Glomerular endothelial cell (primary cell): ENCODE measurements around the gene SFXN5. TPM values are rescaled to one million over a fixed set of nuclear protein-coding genes. Genes with fewer than 3 reads are reported as not detected.

Experiments
- DNase-seq: peaks from one replicate; pipeline ENCODE4 v3.0.0-alpha.2; 2011; ENCODE audit warnings: low read depth, low spot score; ENCODE audit errors: extremely low read depth
- total RNA-seq: library from RNA; depleted of rRNA; stranded (reverse); fragments of >200 nt; gene quantifications from 2 replicates; pipeline ENCODE4 v1.2.3, GENCODE V29; 2015

The SFXN5 gene
- total RNA-seq, 1 donor from 2014 or later: 29.5 TPM

DNA sequence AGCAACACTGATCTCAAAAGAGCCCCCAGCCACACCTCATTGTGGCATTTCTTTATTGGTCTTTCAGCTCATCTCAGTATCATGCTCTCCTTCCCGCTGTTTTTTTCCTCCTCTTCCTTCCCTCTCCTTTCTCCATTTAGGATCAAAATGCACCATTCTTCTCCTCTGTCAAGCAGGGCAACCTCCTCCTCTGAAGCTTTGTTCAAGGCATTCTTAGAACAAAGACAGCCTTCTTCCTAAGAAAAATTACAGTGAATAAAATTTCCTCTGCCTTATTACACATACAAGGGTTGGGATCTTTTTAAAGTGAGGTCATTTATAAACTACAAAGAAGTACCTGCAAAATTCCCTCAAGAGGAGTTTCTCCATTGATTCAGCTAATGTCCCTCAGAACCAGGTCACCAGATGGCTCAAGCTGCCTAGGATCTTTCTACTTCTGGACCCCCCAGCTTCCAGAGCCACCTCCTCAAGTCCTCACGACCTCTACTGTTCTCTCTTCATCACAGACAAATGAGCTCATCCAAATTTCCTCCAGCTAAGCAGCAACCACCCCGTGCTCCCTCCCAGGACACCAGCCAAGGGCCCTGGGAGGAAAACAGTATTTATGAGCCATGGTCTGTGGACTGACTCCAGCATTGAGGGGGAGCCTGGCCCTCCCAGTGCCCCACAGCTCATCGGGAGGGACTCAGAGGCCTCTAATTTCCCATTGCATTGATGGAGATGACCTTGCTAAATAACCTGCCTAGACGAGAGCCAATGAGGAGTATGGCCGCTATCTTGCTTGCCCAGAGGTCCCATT is 18.0 kb downstream of the SFXN5 start:
- DNase-seq: no peak

DNA sequence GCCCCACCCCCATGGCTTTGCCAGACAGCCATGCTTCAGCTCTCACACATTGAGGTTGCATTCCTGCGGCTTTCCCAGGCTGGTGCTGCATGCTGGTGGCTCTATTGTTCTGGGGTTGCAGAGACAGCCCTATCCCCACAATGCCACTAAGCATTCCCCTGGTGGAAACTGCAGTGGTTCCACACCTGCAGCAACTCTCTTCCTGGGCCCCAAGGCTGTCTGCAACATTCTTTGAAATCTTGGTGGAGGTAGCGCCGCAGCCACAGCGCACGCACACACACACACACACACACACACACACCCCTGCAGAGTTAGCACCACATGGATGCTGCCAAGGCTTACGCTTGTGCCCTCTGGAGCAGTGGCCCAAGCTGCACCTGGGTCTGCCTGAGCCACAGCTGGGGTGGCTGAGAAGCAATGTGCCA is 21.4 kb downstream of the SFXN5 start:
- no peak for DNase-seq

DNA sequence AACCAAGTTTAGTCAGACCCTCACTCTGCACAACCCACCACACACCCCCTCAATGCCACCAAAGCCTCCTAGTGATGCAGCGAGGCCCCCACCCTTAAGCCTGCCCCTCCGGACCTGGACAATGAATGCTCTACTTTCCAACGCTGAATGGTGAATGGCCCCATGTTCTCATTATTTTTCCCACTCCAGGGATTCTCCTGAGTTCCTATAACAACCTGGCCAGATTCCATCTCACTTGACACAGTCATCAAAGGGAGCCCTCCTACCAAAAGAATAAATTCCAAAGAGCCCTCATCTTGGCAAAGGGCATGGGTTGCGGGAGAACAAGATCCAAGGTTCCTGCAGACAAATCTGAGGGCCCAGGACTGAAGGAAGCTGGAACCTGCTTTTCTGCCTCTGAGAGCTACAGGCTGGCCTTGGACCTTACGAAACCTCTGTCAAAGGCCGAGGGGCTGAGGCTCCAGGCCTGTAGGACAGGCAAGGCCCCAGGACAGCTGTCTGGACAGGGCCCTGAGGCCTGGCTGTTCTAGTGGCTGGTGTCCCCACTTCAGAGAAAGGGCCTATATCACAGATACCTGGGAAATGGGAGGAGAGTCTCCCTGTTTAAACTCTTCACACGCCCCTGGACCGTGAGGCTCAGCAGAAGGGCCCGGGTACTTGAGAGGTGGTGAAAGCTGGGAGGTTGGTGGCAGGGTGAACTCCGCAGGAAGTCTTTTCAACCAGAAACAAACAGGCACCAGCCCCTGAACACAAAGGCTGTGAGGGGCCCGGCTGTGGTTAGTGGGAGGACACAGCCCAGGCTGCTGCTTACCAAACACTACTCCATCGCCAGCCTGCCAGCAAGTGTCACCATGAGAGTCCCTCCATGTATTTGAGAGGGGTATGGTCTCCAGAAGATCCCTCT is 27.3 kb downstream of the SFXN5 start:
- no peak for DNase-seq

GRCh38 chr2:73043276-73043675 is 28.2 kb downstream of the SFXN5 start:
- DNase-seq: no peak

DNA sequence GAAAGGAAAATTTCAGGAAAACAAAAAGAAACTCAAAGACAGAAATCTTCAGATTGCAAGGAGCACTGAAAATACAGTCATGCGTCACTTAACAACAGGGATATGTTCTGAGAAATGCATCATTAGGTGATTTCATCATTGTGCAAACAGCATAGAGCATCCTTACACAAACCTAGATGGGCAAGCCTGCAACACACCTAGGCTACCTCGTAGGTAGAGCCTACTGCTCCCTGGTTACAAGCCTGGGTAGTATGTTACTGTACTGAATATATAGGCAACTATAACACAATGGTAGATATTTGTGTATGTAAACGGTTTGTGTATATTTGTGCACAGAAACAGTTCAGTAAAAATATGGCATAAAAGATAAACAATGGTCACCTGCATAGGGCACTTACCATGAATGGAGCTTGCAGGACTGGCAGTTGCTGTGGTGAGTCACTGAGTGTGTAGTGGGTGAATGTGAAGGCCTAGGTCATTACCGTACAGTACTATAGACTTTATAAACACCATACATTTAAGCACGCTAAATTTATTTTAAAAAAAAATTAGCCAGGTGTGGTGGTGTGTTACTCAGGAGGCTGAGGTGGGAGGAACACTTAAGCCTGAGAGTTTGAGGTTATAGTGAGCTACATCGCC is 33.4 kb downstream of the SFXN5 start:
- no peak for DNase-seq

- no peak for DNase-seq
These were observed 34.7 kb downstream of the SFXN5 start for GRCh38 chr2:73036766-73037165.

- DNase-seq: no peak
These were observed 35.4 kb downstream of the SFXN5 start for GRCh38 chr2:73035899-73036711.

GRCh38 chr2:73034661-73035375 is 36.7 kb downstream of the SFXN5 start:
- DNase-seq: no peak

DNA sequence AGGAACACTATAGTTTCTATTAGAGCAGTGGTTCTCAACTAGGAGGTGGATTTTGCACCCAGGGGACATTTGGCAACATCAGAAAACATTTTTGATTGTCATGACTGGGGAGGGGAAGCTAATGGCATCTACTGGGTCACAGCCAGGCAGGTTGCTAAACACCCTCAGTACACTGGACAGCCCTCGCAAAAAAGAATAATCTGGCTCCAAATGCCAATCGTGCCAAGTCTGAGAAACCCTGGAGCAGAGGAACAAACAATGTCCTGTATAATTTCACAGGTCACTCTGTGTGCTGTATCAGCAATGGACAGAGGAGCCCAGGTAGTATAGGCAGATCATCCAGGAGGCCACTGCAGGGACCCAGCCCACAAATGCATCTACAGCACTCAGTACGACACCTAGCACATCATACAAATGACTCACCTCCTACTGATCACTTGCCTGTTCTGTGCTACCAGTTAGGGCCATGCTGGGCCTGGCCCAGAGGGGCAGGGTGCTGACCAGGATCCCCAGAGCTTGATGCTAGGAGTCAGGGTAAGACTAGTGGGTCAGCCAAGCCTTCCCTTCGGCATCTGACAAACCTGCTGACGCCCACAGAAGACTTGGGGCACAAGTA is 37.6 kb downstream of the SFXN5 start:
- DNase-seq: no peak

GRCh38 chr2:73033142-73033765 is 38.3 kb downstream of the SFXN5 start:
- no peak for DNase-seq

GRCh38 chr2:73032702-73033097 is 38.8 kb downstream of the SFXN5 start:
- DNase-seq: no peak

- no peak for DNase-seq
These were observed 39.5 kb downstream of the SFXN5 start for GRCh38 chr2:73031725-73032701.

DNA sequence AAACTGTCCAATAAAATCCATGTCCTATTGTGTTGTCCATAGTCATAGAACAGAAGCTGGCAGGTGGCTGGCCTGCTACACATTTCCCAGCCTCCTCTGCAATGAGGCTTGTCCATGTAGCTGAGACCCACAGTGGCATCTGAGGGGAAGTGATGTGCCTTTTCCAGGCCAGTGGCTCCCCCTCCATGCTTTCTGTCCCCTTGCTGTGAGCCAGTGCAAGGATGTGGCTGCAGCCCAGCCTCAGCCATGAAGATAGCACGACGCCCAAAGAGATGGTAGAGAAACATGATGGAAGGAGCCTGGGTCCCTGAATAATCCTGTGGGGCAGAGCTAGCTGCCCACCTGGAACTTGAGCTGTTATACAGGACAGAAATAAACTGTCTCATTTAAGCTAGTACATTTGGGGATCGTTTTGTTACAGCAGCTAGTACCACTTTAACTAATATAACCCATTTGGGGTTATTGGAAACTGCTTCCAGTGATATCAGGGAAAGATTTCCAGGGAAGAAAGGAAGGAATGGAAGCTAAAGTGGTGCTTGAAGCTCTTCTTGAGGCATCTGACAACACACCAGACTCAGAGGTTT is 40.3 kb downstream of the SFXN5 start:
- no peak for DNase-seq

DNA sequence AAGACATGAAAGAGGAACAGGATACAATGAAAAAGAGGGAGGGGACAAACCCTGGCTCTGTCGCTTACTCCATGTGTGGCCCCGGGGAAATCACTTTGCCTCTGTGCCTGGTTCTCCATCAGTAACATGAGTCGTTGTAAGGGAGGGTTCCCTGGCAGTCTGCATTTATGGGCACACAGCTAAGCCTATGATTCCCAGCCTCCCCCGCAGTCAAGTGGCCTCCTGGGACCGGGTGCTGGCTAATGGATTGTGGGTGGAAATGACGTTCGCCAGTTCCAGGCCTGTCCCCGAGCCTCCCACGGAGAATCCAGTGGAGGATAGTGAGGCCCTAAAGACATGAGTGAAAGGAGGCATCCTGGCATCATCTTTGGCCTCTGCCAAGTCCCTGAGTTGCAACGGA is 42.7 kb downstream of the SFXN5 start:
- DNase-seq: no peak

- DNase-seq: no peak
These were observed 44.2 kb downstream of the SFXN5 start for GRCh38 chr2:73027340-73027739.

GRCh38 chr2:73023497-73023896 is 48.0 kb downstream of the SFXN5 start:
- DNase-seq: no peak

GRCh38 chr2:73022024-73022568 is 49.4 kb downstream of the SFXN5 start:
- no peak for DNase-seq
